PC-3 (cell line): ENCODE measurements around the gene NRG4. TPM values are rescaled to one million over a fixed set of nuclear protein-coding genes. Genes with fewer than 3 reads are reported as not detected.

Experiments used
- ATAC-seq: fragments of 200-7000 bp; cut with Tn5 transposase; 2 replicates; pipeline ENCODE4 v1.9.1; 2020; ENCODE audit warnings: mild to moderate bottlenecking, moderate library complexity
- BruUV-seq: library from RNA; stranded (reverse); fragments of 400-500 nt; replicated peaks from 2 replicates; lab custom pipeline; 2021; lab: Mats Ljungman, UMichigan
- CTCF ChIA-PET: fragments of 300-600 bp; sonication (Branson Sonifier 250); formaldehyde crosslinking; loops from one replicate; lab custom pipeline; 2022; ENCODE audit warnings: antibody characterized with exemption; lab: Charles Lee
- POLR2A ChIA-PET: fragments of 300-600 bp; sonication (Branson Sonifier 250); formaldehyde crosslinking; loops from one replicate; lab custom pipeline; 2022; ENCODE audit warnings: antibody characterized with exemption; ENCODE audit not compliant: unreplicated experiment; lab: Charles Lee
- DNase-seq: peaks from one replicate; pipeline ENCODE4 v3.0.0-alpha.2; 2015
- H2AFZ ChIP-seq: fragments of 300-600 bp; sonication (generic); 2 replicates; pipeline ENCODE4 v1.6.0; 2016; ENCODE audit warnings: antibody characterized with exemption, low read length
- H3F3A ChIP-seq: fragments of 300-600 bp; sonication (generic); one replicate; pipeline ENCODE4 v1.6.0; 2017; ENCODE audit warnings: antibody characterized with exemption, low read length, control low read depth, mild to moderate bottlenecking; ENCODE audit not compliant: unreplicated experiment
- H3K27ac ChIP-seq: fragments of 300-600 bp; sonication (generic); 2 replicates; pipeline ENCODE4 v1.5.1; 2016; ENCODE audit warnings: mild to moderate bottlenecking, low read length
- H3K27me3 ChIP-seq: fragments of 300-600 bp; sonication (generic); 2 replicates; pipeline ENCODE4 v1.6.1; 2016; ENCODE audit warnings: low read length, mixed read lengths
- H3K36me3 ChIP-seq: fragments of 300-600 bp; sonication (generic); 2 replicates; pipeline ENCODE4 v1.6.1; 2016; ENCODE audit warnings: low read depth, mixed run types, low read length, mixed read lengths
- H3K4me1 ChIP-seq: fragments of 300-600 bp; sonication (generic); 2 replicates; pipeline ENCODE4 v1.5.1; 2016; ENCODE audit warnings: low read length; ENCODE audit not compliant: insufficient read depth
- H3K4me2 ChIP-seq: fragments of 300-600 bp; sonication (generic); 2 replicates; pipeline ENCODE4 v1.6.0; 2016; ENCODE audit warnings: low read length
- H3K4me3 ChIP-seq: fragments of 300-600 bp; sonication (generic); 2 replicates; pipeline ENCODE4 v1.5.1; 2016; ENCODE audit warnings: mild to moderate bottlenecking, low read length, mixed read lengths
- H3K79me2 ChIP-seq: fragments of 300-600 bp; sonication (generic); 2 replicates; pipeline ENCODE4 v1.6.1; 2017; ENCODE audit warnings: low read length, mixed read lengths
- H3K9ac ChIP-seq: fragments of 300-600 bp; sonication (generic); 2 replicates; pipeline ENCODE4 v1.6.0; 2016; ENCODE audit warnings: mild to moderate bottlenecking, low read length
- H3K9me2 ChIP-seq: fragments of 300-600 bp; sonication (generic); replicated peaks from 2 replicates; pipeline ENCODE4 v1.6.1; 2016; ENCODE audit warnings: mixed run types, low read length, mixed read lengths
- H3K9me3 ChIP-seq: fragments of 300-600 bp; sonication (generic); 2 replicates; pipeline ENCODE4 v1.6.1; 2016; ENCODE audit warnings: low read length, mixed read lengths
- H4K20me1 ChIP-seq: fragments of 300-600 bp; sonication (generic); 2 replicates; pipeline ENCODE4 v1.6.1; 2016; ENCODE audit warnings: low read length, mixed read lengths
- EZH2 ChIP-seq: fragments of 300-600 bp; sonication (generic); IDR thresholded peaks from one replicate; pipeline ENCODE4 v1.6.1; 2017; ENCODE audit warnings: antibody characterized with exemption, mild to moderate bottlenecking, low read length; ENCODE audit not compliant: unreplicated experiment
- EZH2phosphoT487 ChIP-seq: fragments of 300-600 bp; sonication (generic); IDR thresholded peaks from 2 replicates; pipeline ENCODE4 v1.6.1; 2018; ENCODE audit warnings: mild to moderate bottlenecking, antibody characterized with exemption, low read length, borderline replicate concordance
- intact Hi-C: fragments of 100-400 bp; cut with micrococcal nuclease; formaldehyde crosslinking; loops from 2 replicates; pipeline ENCODE4 v1.9.0; 2023
- total RNA-seq: library from RNA; depleted of rRNA; stranded (reverse); fragments of >200 nt; gene quantifications from 2 replicates; pipeline ENCODE4 v1.2.3, GENCODE V29; 2014
- TF ChIP-seq, protein P1 (sequence below): fragments of 300-600 bp; sonication (generic); conservative IDR thresholded peaks from 2 replicates; pipeline ENCODE4 v1.5.1; 2017; ENCODE audit warnings: antibody characterized with exemption, low read depth, mild to moderate bottlenecking, low read length

Gene NRG4
- total RNA-seq, 1 experiment from 2014 or later, result 2.8 TPM

- H3K27ac ChIP-seq, result no peak overlapping the region
- POLR2A ChIA-PET, result no interaction called here
- H4K20me1 ChIP-seq, result no peaks in the 10 kb centered on the region
- CTCF ChIA-PET, result interaction anchor here (1.1 kb wide), 1 partner anchor 211 kb away, joined by 3 read pairs; no protein-coding TSS in a partner anchor
- no peak for ATAC-seq
- no peak overlapping the region for H3K4me2 ChIP-seq
- no peak overlapping the region for H2AFZ ChIP-seq
- H3K9ac ChIP-seq, result no peak overlapping the region
- TF ChIP-seq, protein P1, sequence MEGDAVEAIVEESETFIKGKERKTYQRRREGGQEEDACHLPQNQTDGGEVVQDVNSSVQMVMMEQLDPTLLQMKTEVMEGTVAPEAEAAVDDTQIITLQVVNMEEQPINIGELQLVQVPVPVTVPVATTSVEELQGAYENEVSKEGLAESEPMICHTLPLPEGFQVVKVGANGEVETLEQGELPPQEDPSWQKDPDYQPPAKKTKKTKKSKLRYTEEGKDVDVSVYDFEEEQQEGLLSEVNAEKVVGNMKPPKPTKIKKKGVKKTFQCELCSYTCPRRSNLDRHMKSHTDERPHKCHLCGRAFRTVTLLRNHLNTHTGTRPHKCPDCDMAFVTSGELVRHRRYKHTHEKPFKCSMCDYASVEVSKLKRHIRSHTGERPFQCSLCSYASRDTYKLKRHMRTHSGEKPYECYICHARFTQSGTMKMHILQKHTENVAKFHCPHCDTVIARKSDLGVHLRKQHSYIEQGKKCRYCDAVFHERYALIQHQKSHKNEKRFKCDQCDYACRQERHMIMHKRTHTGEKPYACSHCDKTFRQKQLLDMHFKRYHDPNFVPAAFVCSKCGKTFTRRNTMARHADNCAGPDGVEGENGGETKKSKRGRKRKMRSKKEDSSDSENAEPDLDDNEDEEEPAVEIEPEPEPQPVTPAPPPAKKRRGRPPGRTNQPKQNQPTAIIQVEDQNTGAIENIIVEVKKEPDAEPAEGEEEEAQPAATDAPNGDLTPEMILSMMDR, result peak; percentile 39
- TF ChIP-seq EZH2phosphoT487 (no peak), EZH2 (no peak)
- H3K36me3 ChIP-seq, result peaks cover 31% of the 10 kb centered on the region
- no TSS peak for BruUV-seq
- H3F3A ChIP-seq, result no peaks in the 10 kb centered on the region
- peak; percentile 32 for DNase-seq
- no peaks in the 10 kb centered on the region for H3K9me2 ChIP-seq
- H3K27me3 ChIP-seq, result no peaks in the 10 kb centered on the region
- H3K4me3 ChIP-seq, result no peak overlapping the region
- no peaks in the 10 kb centered on the region for H3K9me3 ChIP-seq
- peaks cover 12% of the 10 kb centered on the region for H3K4me1 ChIP-seq
- H3K79me2 ChIP-seq, result peaks cover 17% of the 10 kb centered on the region
- intact Hi-C loops, result loop anchor here (10.0 kb wide), 3 partner anchors 126 to 206 kb away; partner anchors contain the start of gene TMEM266
Observed at GRCh38 chr15:75928680-75929608, 83.3 kb downstream of the NRG4 start.

GRCh38 chr15:75927601-75928000 is 84.6 kb downstream of the NRG4 start:
- H2AFZ ChIP-seq, result no peak overlapping the region
- H3F3A ChIP-seq, result no peaks in the 10 kb centered on the region
- no peak overlapping the region for H3K27ac ChIP-seq
- no peaks in the 10 kb centered on the region for H3K9me2 ChIP-seq
- CTCF ChIA-PET, result no interaction called here
- H3K9ac ChIP-seq, result no peak overlapping the region
- H3K36me3 ChIP-seq, result peaks cover 21% of the 10 kb centered on the region; the same call in 1 of the 2 replicates
- DNase-seq (no peak), ATAC-seq (no peak)
- BruUV-seq, result no TSS peak
- no peaks in the 10 kb centered on the region for H4K20me1 ChIP-seq
- TF ChIP-seq, protein P1, result no peak
- no peak for TF ChIP-seq EZH2
- no peak for TF ChIP-seq EZH2phosphoT487
- no peak overlapping the region for H3K4me3 ChIP-seq
- H3K4me2 ChIP-seq, result no peak overlapping the region
- H3K79me2 ChIP-seq, result peaks cover 17% of the 10 kb centered on the region
- H3K9me3 ChIP-seq, result no peaks in the 10 kb centered on the region
- peaks cover 17% of the 10 kb centered on the region for H3K4me1 ChIP-seq
- POLR2A ChIA-PET, result no interaction called here
- intact Hi-C loops, result loop anchor here (10.0 kb wide), 3 partner anchors 127 to 207 kb away; partner anchors contain the start of gene TMEM266
- no peaks in the 10 kb centered on the region for H3K27me3 ChIP-seq
